Mesothelial cell of epicardium (in vitro differentiated cells): ENCODE measurements around the gene SPRED1. TPM values are rescaled to one million over a fixed set of nuclear protein-coding genes. Genes with fewer than 3 reads are reported as not detected.

Experiments
- DNase-seq, 2 experiments: peaks; one replicate each; pipeline ENCODE4 v3.0.0; 2021; ENCODE audit warnings: low spot score in 2 of 2; ENCODE audit not compliant: unreplicated experiment in 2 of 2
- H3K27ac Mint-ChIP-seq: 2 replicates; pipeline ENCODE4 v1.8.0; 2021; ENCODE audit warnings: mixed read lengths
- H3K27me3 Mint-ChIP-seq: 2 replicates; pipeline ENCODE4 v1.8.0; 2021; ENCODE audit warnings: low read depth, mixed read lengths
- H3K36me3 Mint-ChIP-seq: 2 replicates; pipeline ENCODE4 v1.8.0; 2021; ENCODE audit warnings: mixed read lengths
- H3K4me1 Mint-ChIP-seq: 2 replicates; pipeline ENCODE4 v1.8.0; 2021; ENCODE audit warnings: mixed read lengths
- H3K4me3 Mint-ChIP-seq: 2 replicates; pipeline ENCODE4 v1.8.0; 2021; ENCODE audit warnings: mild to moderate bottlenecking, moderate library complexity, mixed read lengths
- H3K9me3 Mint-ChIP-seq: 2 replicates; pipeline ENCODE4 v1.8.0; 2021; ENCODE audit warnings: mixed read lengths
- total RNA-seq: library from RNA; stranded (reverse); gene quantifications from 3 replicates; pipeline ENCODE4 v1.2.1, GENCODE V29; 2021
- TF ChIP-seq, protein P1 (sequence below): fragments of 200-600 bp; sonication (generic); IDR thresholded peaks from one replicate; pipeline ENCODE4 v1.5.0; 2021; ENCODE audit warnings: antibody characterized with exemption; ENCODE audit not compliant: unreplicated experiment

The SPRED1 gene
- total RNA-seq, 1 donor from 2014 or later: 39.9 TPM

- no peaks in the 10 kb centered on the region for H3K27me3 Mint-ChIP-seq
Observed at GRCh38 chr15:38307251-38307650, 54.6 kb downstream of the SPRED1 start.

DNA sequence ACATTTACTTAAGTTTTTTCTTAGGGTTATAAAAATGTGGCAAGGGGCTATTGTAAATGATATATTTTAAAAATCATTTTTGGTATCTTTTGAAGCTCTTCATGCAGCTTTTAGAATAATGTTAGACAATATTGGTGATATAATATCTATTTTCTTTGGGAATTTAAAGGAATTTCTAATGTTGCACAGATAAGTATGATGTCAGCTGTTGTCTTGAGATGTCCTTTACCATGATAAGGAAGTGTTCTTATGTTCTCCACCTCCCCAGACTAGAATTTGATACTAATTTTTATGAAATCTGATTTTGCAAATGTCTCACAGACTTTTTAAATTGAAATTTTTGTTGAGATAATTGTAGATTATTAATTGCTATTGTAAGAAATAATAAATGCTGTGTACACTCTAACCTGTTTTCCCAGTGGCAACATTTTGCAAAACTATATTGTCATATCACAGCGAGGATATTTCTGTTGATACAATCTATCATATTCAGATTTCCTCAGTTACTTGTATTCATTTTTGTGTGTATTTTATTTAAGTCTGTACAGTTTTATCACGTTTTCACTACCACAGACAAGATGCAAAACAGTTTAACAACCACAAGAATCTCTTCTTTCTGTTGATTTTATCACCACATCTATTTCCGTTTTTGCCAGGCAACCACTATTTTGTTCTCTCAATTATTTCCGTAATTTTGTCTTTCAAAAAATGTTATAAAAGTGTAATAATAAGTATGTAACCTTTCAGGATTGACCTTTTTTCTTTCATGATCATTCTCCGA, 55.4 kb downstream of the SPRED1 start:
- TF ChIP-seq, protein P1, sequence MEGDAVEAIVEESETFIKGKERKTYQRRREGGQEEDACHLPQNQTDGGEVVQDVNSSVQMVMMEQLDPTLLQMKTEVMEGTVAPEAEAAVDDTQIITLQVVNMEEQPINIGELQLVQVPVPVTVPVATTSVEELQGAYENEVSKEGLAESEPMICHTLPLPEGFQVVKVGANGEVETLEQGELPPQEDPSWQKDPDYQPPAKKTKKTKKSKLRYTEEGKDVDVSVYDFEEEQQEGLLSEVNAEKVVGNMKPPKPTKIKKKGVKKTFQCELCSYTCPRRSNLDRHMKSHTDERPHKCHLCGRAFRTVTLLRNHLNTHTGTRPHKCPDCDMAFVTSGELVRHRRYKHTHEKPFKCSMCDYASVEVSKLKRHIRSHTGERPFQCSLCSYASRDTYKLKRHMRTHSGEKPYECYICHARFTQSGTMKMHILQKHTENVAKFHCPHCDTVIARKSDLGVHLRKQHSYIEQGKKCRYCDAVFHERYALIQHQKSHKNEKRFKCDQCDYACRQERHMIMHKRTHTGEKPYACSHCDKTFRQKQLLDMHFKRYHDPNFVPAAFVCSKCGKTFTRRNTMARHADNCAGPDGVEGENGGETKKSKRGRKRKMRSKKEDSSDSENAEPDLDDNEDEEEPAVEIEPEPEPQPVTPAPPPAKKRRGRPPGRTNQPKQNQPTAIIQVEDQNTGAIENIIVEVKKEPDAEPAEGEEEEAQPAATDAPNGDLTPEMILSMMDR: no peak
- H3K36me3 Mint-ChIP-seq: peaks cover 28% of the 10 kb centered on the region
- no peak for DNase-seq
- peaks cover 1% of the 10 kb centered on the region for H3K4me1 Mint-ChIP-seq
- no peaks in the 10 kb centered on the region for H3K27me3 Mint-ChIP-seq
- no peak overlapping the region for H3K27ac Mint-ChIP-seq
- H3K9me3 Mint-ChIP-seq: peaks cover 15% of the 10 kb centered on the region
- no peak overlapping the region for H3K4me3 Mint-ChIP-seq

More at GRCh38 chr15:38307251-38307650, 54.6 kb downstream of the SPRED1 start:
- H3K4me3 Mint-ChIP-seq: no peak overlapping the region
- TF ChIP-seq, protein P1: no peak
- no peak for DNase-seq
- H3K9me3 Mint-ChIP-seq: peaks cover 15% of the 10 kb centered on the region
- peaks cover 33% of the 10 kb centered on the region for H3K36me3 Mint-ChIP-seq
- H3K4me1 Mint-ChIP-seq: peaks cover 1% of the 10 kb centered on the region
- no peak overlapping the region for H3K27ac Mint-ChIP-seq

DNA sequence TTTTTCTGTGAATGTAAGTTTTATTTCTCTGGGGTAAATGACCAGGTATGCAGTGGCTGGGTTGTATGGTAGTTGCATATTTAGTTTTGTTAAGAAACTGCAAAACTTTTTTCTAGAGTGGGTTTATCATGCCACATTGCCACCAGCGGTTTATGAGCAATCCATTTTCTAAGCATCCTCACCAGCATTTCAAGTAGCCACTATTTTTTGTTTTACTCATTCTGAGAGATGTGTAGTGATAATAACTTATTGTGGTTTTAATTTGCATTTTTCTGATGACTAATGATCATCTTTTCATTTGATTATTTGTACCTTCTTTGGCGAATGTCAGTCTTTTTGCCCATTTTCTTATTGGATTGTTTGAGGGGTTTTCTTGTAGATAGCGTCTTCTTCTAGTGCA, 56.2 kb downstream of the SPRED1 start:
- H3K27me3 Mint-ChIP-seq: no peaks in the 10 kb centered on the region
- no peak overlapping the region for H3K4me3 Mint-ChIP-seq
- no peak overlapping the region for H3K27ac Mint-ChIP-seq
- DNase-seq: no peak
- TF ChIP-seq, protein P1: no peak
- peaks cover 28% of the 10 kb centered on the region for H3K36me3 Mint-ChIP-seq
- peaks cover 15% of the 10 kb centered on the region for H3K9me3 Mint-ChIP-seq
- no peaks in the 10 kb centered on the region for H3K4me1 Mint-ChIP-seq

- peaks cover 28% of the 10 kb centered on the region for H3K36me3 Mint-ChIP-seq
- H3K4me3 Mint-ChIP-seq: no peak overlapping the region
- no peak for DNase-seq
- peaks cover 15% of the 10 kb centered on the region for H3K9me3 Mint-ChIP-seq
- peaks cover 7% of the 10 kb centered on the region for H3K4me1 Mint-ChIP-seq
- TF ChIP-seq, protein P1: no peak
- H3K27me3 Mint-ChIP-seq: no peaks in the 10 kb centered on the region
- no peak overlapping the region for H3K27ac Mint-ChIP-seq
Observed at GRCh38 chr15:38312190-38312589, 59.6 kb downstream of the SPRED1 start.

DNA sequence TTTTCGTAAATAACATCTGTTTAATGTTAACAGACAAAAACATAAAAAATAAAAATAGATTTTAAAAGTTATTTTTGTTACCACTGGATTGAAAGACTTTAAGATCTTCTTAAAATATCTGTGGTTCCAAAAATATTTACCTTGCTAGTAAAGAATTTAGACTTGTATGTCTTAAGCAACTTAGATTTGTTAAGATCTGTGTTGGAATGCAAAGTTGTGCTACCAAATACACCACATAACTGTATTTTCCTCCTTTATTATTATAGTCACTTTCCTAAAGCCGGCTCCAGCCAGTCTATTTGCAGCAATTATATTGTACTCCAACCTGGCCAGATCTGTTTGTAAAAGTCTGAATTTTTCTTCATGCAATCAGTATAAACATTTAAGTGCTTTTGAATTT, 63.7 kb downstream of the SPRED1 start:
- H3K4me3 Mint-ChIP-seq: no peak overlapping the region
- no peak overlapping the region for H3K27ac Mint-ChIP-seq
- H3K36me3 Mint-ChIP-seq: peaks cover 6% of the 10 kb centered on the region
- peaks cover 2% of the 10 kb centered on the region for H3K9me3 Mint-ChIP-seq
- DNase-seq: no peak
- TF ChIP-seq, protein P1: no peak
- peaks cover 7% of the 10 kb centered on the region for H3K4me1 Mint-ChIP-seq
- no peaks in the 10 kb centered on the region for H3K27me3 Mint-ChIP-seq
